ENCODE data around the gene ENTPD3.

Gene ENTPD3

GRCh38 chr3:40397129-40397528 is 10.1 kb downstream of the ENTPD3 start:
- Histone ChIP-seq H3K27ac (ENCODE audit: poor library complexity, severe bottlenecking) (no peak overlapping the region), H3K4me3 (ENCODE audit: severe bottlenecking) (no peak overlapping the region), H3K4me1 (ENCODE audit: insufficient read depth, poor library complexity, severe bottlenecking) (no peaks in the 10 kb centered on the region), H3K36me3 (ENCODE audit: low read depth) (no peaks in the 10 kb centered on the region), H3K27me3 (ENCODE audit: insufficient read depth, poor library complexity, severe bottlenecking) (no peaks in the 10 kb centered on the region), H3K9me3 (ENCODE audit: severe bottlenecking) (no peaks in the 10 kb centered on the region)
- DNase-seq (ENCODE audit: low spot score) = no peak
- no peak for ATAC-seq (ENCODE audit: low read depth)
- no peak for TF ChIP-seq CTCF (IDR thresholded peaks at IDR 0.05; ENCODE audit: poor library complexity, severe bottlenecking)

- no peaks in the 10 kb centered on the region for H3K27me3 ChIP-seq (ENCODE audit: insufficient read depth, poor library complexity, severe bottlenecking)
- no peaks in the 10 kb centered on the region for H3K4me1 ChIP-seq (ENCODE audit: insufficient read depth, poor library complexity, severe bottlenecking)
- no peak for ATAC-seq (ENCODE audit: low read depth)
- H3K4me3 ChIP-seq (ENCODE audit: severe bottlenecking) = no peak overlapping the region
- no peaks in the 10 kb centered on the region for H3K9me3 ChIP-seq (ENCODE audit: severe bottlenecking)
- TF ChIP-seq CTCF (IDR thresholded peaks at IDR 0.05; ENCODE audit: poor library complexity, severe bottlenecking) = no peak
- H3K36me3 ChIP-seq (ENCODE audit: low read depth) = no peaks in the 10 kb centered on the region
- H3K27ac ChIP-seq (ENCODE audit: poor library complexity, severe bottlenecking) = no peak overlapping the region
- DNase-seq (ENCODE audit: low spot score) = no peak
Measured at GRCh38 chr3:40397912-40398311, 10.9 kb downstream of the ENTPD3 start.

- no peaks in the 10 kb centered on the region for H3K4me1 ChIP-seq (ENCODE audit: insufficient read depth, poor library complexity, severe bottlenecking)
- H3K4me3 ChIP-seq (ENCODE audit: severe bottlenecking) = no peak overlapping the region
Measured at GRCh38 chr3:40398346-40398745, 11.4 kb downstream of the ENTPD3 start.

GRCh38 chr3:40404591-40405198 is 17.7 kb downstream of the ENTPD3 start:
- Histone ChIP-seq H3K27me3 (ENCODE audit: insufficient read depth, poor library complexity, severe bottlenecking) (no peaks in the 10 kb centered on the region), H3K36me3 (ENCODE audit: low read depth) (no peaks in the 10 kb centered on the region), H3K27ac (ENCODE audit: poor library complexity, severe bottlenecking) (no peak overlapping the region), H3K4me1 (ENCODE audit: insufficient read depth, poor library complexity, severe bottlenecking) (no peaks in the 10 kb centered on the region), H3K9me3 (ENCODE audit: severe bottlenecking) (no peaks in the 10 kb centered on the region), H3K4me3 (ENCODE audit: severe bottlenecking) (no peak overlapping the region)
- ATAC-seq (ENCODE audit: low read depth) = no peak
- TF ChIP-seq CTCF (IDR thresholded peaks at IDR 0.05; ENCODE audit: poor library complexity, severe bottlenecking) = no peak
- no peak for DNase-seq (ENCODE audit: low spot score)

More at GRCh38 chr3:40398346-40398745, 11.4 kb downstream of the ENTPD3 start:
- no peaks in the 10 kb centered on the region for H3K9me3 ChIP-seq (ENCODE audit: severe bottlenecking)
- H3K27me3 ChIP-seq (ENCODE audit: insufficient read depth, poor library complexity, severe bottlenecking) = no peaks in the 10 kb centered on the region
- H3K27ac ChIP-seq (ENCODE audit: poor library complexity, severe bottlenecking) = no peak overlapping the region
- DNase-seq (ENCODE audit: low spot score) (no peak), ATAC-seq (ENCODE audit: low read depth) (no peak)
- H3K36me3 ChIP-seq (ENCODE audit: low read depth) = no peaks in the 10 kb centered on the region
- no peak for TF ChIP-seq CTCF (IDR thresholded peaks at IDR 0.05; ENCODE audit: poor library complexity, severe bottlenecking)

GRCh38 chr3:40407007-40407406 is 20.0 kb downstream of the ENTPD3 start:
- Histone ChIP-seq H3K36me3 (ENCODE audit: low read depth) (no peaks in the 10 kb centered on the region), H3K9me3 (ENCODE audit: severe bottlenecking) (no peaks in the 10 kb centered on the region), H3K4me3 (ENCODE audit: severe bottlenecking) (no peak overlapping the region), H3K27me3 (ENCODE audit: insufficient read depth, poor library complexity, severe bottlenecking) (no peaks in the 10 kb centered on the region), H3K27ac (ENCODE audit: poor library complexity, severe bottlenecking) (no peak overlapping the region), H3K4me1 (ENCODE audit: insufficient read depth, poor library complexity, severe bottlenecking) (no peaks in the 10 kb centered on the region)
- ATAC-seq (ENCODE audit: low read depth) = no peak
- no peak for TF ChIP-seq CTCF (IDR thresholded peaks at IDR 0.05; ENCODE audit: poor library complexity, severe bottlenecking)
- DNase-seq (ENCODE audit: low spot score) = no peak

Data from RWPE2 (cell line).